Panc1 (cell line): ENCODE measurements around the gene INPP5D.

Experiments
- CTCF ChIP-seq: fragments of 450-650 bp; IDR thresholded peaks from 2 replicates; pipeline ENCODE4 v1.5.1; 2017; ENCODE audit warnings: mild to moderate bottlenecking
- POLR2AphosphoS5 ChIP-seq: IDR thresholded peaks from 2 replicates; pipeline ENCODE4 v1.6.1; 2012; ENCODE audit warnings: mild to moderate bottlenecking, low read depth, low read length, moderate library complexity
- REST ChIP-seq, 2 experiments: IDR thresholded peaks; 2 replicates each; pipeline ENCODE4 v1.6.1; 2011 to 2012; ENCODE audit warnings: low read depth in 2 of 2, control low read depth in 1 of 2, low read length in 1 of 2, mild to moderate bottlenecking in 1 of 2, moderate library complexity in 1 of 2; ENCODE audit not compliant: insufficient read depth in 1 of 2
- SIN3A ChIP-seq: IDR thresholded peaks from 2 replicates; pipeline ENCODE4 v1.6.1; 2012; ENCODE audit warnings: low read depth, mild to moderate bottlenecking, low read length, moderate library complexity, borderline replicate concordance; ENCODE audit not compliant: insufficient read depth
- TCF7L2 ChIP-seq: IDR thresholded peaks from 2 replicates; pipeline ENCODE4 v1.6.1; 2011; ENCODE audit warnings: mild to moderate bottlenecking, low read depth, low read length, inconsistent platforms

- no peak for TF ChIP-seq CTCF
- no peak for TF ChIP-seq REST (IDR thresholded peaks at IDR 0.05; ENCODE audit: insufficient read depth in 1 of 2, low read depth in 2 of 2, low read length in 1 of 2)
- no peak for TF ChIP-seq SIN3A
- TF ChIP-seq POLR2AphosphoS5, result no peak
- no peak for TF ChIP-seq TCF7L2
Observed at GRCh38 chr2:233163486-233164103, 103.5 kb downstream of the INPP5D start.
